ENCODE measurements around the gene OR52B6.

DNA sequence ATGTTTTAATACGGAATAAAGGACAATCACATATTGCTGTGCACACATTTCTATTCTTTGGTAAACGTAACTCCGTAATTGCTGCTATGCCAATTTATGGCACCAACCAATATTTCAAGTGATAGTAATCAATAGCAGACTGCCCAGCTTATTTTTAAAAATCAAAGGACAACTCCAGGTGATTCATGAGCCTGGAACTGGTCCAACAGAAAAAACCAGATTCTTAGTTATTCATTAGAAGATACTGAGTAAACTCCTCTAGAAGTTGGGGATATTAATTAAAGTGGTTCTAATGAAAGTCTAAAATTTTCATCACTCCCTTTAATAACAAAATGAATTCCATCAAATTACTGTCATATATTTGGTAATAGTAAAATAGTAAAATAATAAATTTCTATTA lies 22.9 kb upstream of the OR52B6 start:
- no peak for TF ChIP-seq POLR2A (IDR thresholded peaks at IDR 0.05)
- TF ChIP-seq, protein P1, sequence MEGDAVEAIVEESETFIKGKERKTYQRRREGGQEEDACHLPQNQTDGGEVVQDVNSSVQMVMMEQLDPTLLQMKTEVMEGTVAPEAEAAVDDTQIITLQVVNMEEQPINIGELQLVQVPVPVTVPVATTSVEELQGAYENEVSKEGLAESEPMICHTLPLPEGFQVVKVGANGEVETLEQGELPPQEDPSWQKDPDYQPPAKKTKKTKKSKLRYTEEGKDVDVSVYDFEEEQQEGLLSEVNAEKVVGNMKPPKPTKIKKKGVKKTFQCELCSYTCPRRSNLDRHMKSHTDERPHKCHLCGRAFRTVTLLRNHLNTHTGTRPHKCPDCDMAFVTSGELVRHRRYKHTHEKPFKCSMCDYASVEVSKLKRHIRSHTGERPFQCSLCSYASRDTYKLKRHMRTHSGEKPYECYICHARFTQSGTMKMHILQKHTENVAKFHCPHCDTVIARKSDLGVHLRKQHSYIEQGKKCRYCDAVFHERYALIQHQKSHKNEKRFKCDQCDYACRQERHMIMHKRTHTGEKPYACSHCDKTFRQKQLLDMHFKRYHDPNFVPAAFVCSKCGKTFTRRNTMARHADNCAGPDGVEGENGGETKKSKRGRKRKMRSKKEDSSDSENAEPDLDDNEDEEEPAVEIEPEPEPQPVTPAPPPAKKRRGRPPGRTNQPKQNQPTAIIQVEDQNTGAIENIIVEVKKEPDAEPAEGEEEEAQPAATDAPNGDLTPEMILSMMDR (IDR thresholded peaks at IDR 0.05) = no peak

All from heart left ventricle (tissue), 13 donors.